IMR-90 (cell line): ENCODE data around the gene FLT1. TPM values are rescaled to one million over a fixed set of nuclear protein-coding genes. Genes with fewer than 3 reads are reported as not detected.

Experiments
- ATAC-seq: fragments of 200-7000 bp; cut with Tn5 transposase; 2 replicates; pipeline ENCODE4 v1.9.1; 2020; ENCODE audit warnings: low read depth, mild to moderate bottlenecking, moderate library complexity
- BruUV-seq: library from RNA; stranded (reverse); fragments of 400-500 nt; replicated peaks from 2 replicates; lab custom pipeline; 2021; lab: Mats Ljungman, UMichigan
- CTCF ChIA-PET: fragments of 300-600 bp; formaldehyde crosslinking; extraction: SDS; loops from one replicate; lab custom pipeline; 2021; ENCODE audit warnings: antibody characterized with exemption; lab: Yijun Ruan, JAX
- POLR2A ChIA-PET: fragments of 300-600 bp; sonication (Branson Sonifier 250); formaldehyde crosslinking; loops from one replicate; lab custom pipeline; 2022; ENCODE audit warnings: antibody characterized with exemption; ENCODE audit not compliant: unreplicated experiment; lab: Charles Lee
- DNase-seq: peaks from one replicate; pipeline ENCODE4 v3.0.0; 2013
- H2AFZ ChIP-seq: replicated peaks from 2 replicates; pipeline ENCODE3; 2013; ENCODE audit warnings: low read length, mild to moderate bottlenecking; ENCODE audit not compliant: poor library complexity
- H2AK5ac ChIP-seq: 2 replicates; pipeline ENCODE4 v1.6.1; 2013; ENCODE audit warnings: low read depth, low read length, inconsistent platforms
- H2AK9ac ChIP-seq: replicated peaks from 2 replicates; pipeline ENCODE3; 2013; ENCODE audit warnings: mild to moderate bottlenecking, low read depth, low read length, moderate library complexity; ENCODE audit not compliant: poor library complexity
- H2BK120ac ChIP-seq: 2 replicates; pipeline ENCODE4 v1.6.1; 2013; ENCODE audit warnings: low read depth, low read length, inconsistent platforms
- H2BK15ac ChIP-seq: 3 replicates; pipeline ENCODE4 v1.6.1; 2013; ENCODE audit warnings: low read depth, low read length, inconsistent platforms
- H2BK20ac ChIP-seq: 2 replicates; pipeline ENCODE4 v1.6.1; 2013; ENCODE audit warnings: low read depth, mild to moderate bottlenecking, inconsistent platforms, low read length, moderate library complexity
- H2BK5ac ChIP-seq: 2 replicates; pipeline ENCODE4 v1.6.1; 2013; ENCODE audit warnings: mild to moderate bottlenecking, low read depth, low read length, inconsistent platforms; ENCODE audit not compliant: poor library complexity, severe bottlenecking
- H3K14ac ChIP-seq: replicated peaks from 2 replicates; pipeline ENCODE4 v1.6.1; 2013; ENCODE audit warnings: low read depth, low read length, inconsistent platforms
- H3K18ac ChIP-seq: 2 replicates; pipeline ENCODE4 v1.6.1; 2013; ENCODE audit warnings: low read depth, low read length, control low read depth
- H3K23ac ChIP-seq: 2 replicates; pipeline ENCODE4 v1.6.1; 2013; ENCODE audit warnings: low read depth, low read length, inconsistent platforms
- H3K27ac ChIP-seq: 2 replicates; pipeline ENCODE4 v1.5.1; 2013; ENCODE audit warnings: mild to moderate bottlenecking, control low read depth, low read length; ENCODE audit not compliant: insufficient read depth
- H3K27me3 ChIP-seq: 2 replicates; pipeline ENCODE4 v1.6.1; 2013; ENCODE audit warnings: low read length; ENCODE audit not compliant: control insufficient read depth, insufficient read depth
- H3K36me3 ChIP-seq: 2 replicates; pipeline ENCODE4 v1.6.1; 2013; ENCODE audit warnings: low read length, mixed read lengths; ENCODE audit not compliant: control insufficient read depth, insufficient read depth
- H3K4ac ChIP-seq: 2 replicates; pipeline ENCODE4 v1.6.1; 2013; ENCODE audit warnings: low read depth, low read length, inconsistent platforms
- H3K4me1 ChIP-seq: 2 replicates; pipeline ENCODE4 v1.6.1; 2013; ENCODE audit warnings: low read length, mixed read lengths; ENCODE audit not compliant: control insufficient read depth, insufficient read depth
- H3K4me2 ChIP-seq: 2 replicates; pipeline ENCODE4 v1.6.1; 2013; ENCODE audit warnings: low read depth, mild to moderate bottlenecking, control low read depth, low read length, moderate library complexity
- H3K4me3 ChIP-seq: 2 replicates; pipeline ENCODE4 v1.5.1; 2013; ENCODE audit warnings: low read depth, mild to moderate bottlenecking, control low read depth, low read length, moderate library complexity; ENCODE audit not compliant: insufficient read depth
- H3K56ac ChIP-seq: 2 replicates; pipeline ENCODE4 v1.6.1; 2013; ENCODE audit warnings: low read length, inconsistent platforms; ENCODE audit not compliant: insufficient read depth; ENCODE audit errors: extremely low read depth
- H3K79me1 ChIP-seq, 2 experiments: 2 replicates each; pipeline ENCODE4 v1.6.1; 2013; ENCODE audit warnings: low read length in 2 of 2, inconsistent platforms in 1 of 2, low read depth in 1 of 2
- H3K9ac ChIP-seq: 2 replicates; pipeline ENCODE4 v1.6.1; 2013; ENCODE audit warnings: low read depth, low read length, control low read depth
- H3K9me1 ChIP-seq: 2 replicates; pipeline ENCODE4 v1.6.1; 2013; ENCODE audit warnings: low read length, inconsistent platforms; ENCODE audit not compliant: insufficient read depth
- H3K9me3 ChIP-seq: 2 replicates; pipeline ENCODE4 v1.6.1; 2013; ENCODE audit warnings: low read length; ENCODE audit not compliant: control insufficient read depth, insufficient read depth
- H4K20me1 ChIP-seq: 2 replicates; pipeline ENCODE4 v1.6.1; 2013; ENCODE audit warnings: low read length, inconsistent platforms; ENCODE audit not compliant: insufficient read depth
- H4K5ac ChIP-seq: 2 replicates; pipeline ENCODE4 v1.6.1; 2013; ENCODE audit warnings: mild to moderate bottlenecking, low read depth, low read length, control low read depth
- H4K8ac ChIP-seq, 2 experiments: 2 replicates each; pipeline ENCODE4 v1.6.1; 2013; ENCODE audit warnings: low read depth in 2 of 2, low read length in 2 of 2, control low read depth in 1 of 2, inconsistent platforms in 1 of 2
- H4K91ac ChIP-seq: 2 replicates; pipeline ENCODE4 v1.6.1; 2013; ENCODE audit warnings: low read depth, low read length, inconsistent platforms; ENCODE audit not compliant: insufficient read depth
- FOS ChIP-seq: fragments of 150-350 bp; IDR thresholded peaks from 2 replicates; pipeline ENCODE4 v1.6.1; 2016; ENCODE audit warnings: low read depth, low read length
- MAFK ChIP-seq: IDR thresholded peaks from 2 replicates; pipeline ENCODE4 v1.6.1; 2012; ENCODE audit warnings: low read depth, low read length, improper control_type of control experiment
- RCOR1 ChIP-seq: IDR thresholded peaks from 2 replicates; pipeline ENCODE4 v1.6.1; 2012; ENCODE audit warnings: mild to moderate bottlenecking, low read length, improper control_type of control experiment; ENCODE audit not compliant: insufficient replicate concordance
- RFX5 ChIP-seq: IDR thresholded peaks from 2 replicates; pipeline ENCODE4 v1.8.0; 2012; ENCODE audit warnings: low read depth, mild to moderate bottlenecking, low read length, moderate library complexity
- WGBS, 2 experiments: methylation state at CpG; one replicate each; pipeline versions ENCODE4 v1.1.5 to v1.1.7; 2013; ENCODE audit warnings: missing lambda C conversion rate in 2 of 2; ENCODE audit not compliant: insufficient read length in 1 of 2; ENCODE audit errors: extremely low coverage in 2 of 2; 5-methylcytosine and 5-hydroxymethylcytosine counted together
- dilution Hi-C: fragments of 300-500 bp; cut with HindIII; formaldehyde crosslinking; loops from one replicate; pipeline ENCODE4 v1.14.3; 2018; ENCODE audit warnings: low sequenced_read_pairs; ENCODE audit not compliant: unreplicated experiment
- in situ Hi-C: fragments of 300-500 bp; cut with MboI; formaldehyde crosslinking; loops from 3 replicates; pipeline ENCODE4 v1.14.3; 2019; ENCODE audit warnings: low sequenced_read_pairs, inconsistent platforms, mixed read lengths
- intact Hi-C: fragments of 100-400 bp; cut with micrococcal nuclease; formaldehyde crosslinking; loops from 2 replicates; pipeline ENCODE4 v1.10.0; 2022
- polyA plus RNA-seq, 3 experiments: library from polyadenylated mRNA; depleted of rRNA; stranded (reverse); fragments of >200 nt; gene quantifications; 2 replicates each; pipeline ENCODE4 v1.2.3, GENCODE V29; 2012; ENCODE audit warnings: low replicate concordance in 1 of 3
- total RNA-seq: library from RNA; depleted of rRNA; stranded (reverse); fragments of >200 nt; gene quantifications from 2 replicates; pipeline ENCODE4 v1.2.3, GENCODE V29; 2012

Gene FLT1
- total and polyA plus RNA-seq, 2 of the 4 experiments (the other 2 are of a cell fraction) = 4.5 to 10.4 TPM

DNA sequence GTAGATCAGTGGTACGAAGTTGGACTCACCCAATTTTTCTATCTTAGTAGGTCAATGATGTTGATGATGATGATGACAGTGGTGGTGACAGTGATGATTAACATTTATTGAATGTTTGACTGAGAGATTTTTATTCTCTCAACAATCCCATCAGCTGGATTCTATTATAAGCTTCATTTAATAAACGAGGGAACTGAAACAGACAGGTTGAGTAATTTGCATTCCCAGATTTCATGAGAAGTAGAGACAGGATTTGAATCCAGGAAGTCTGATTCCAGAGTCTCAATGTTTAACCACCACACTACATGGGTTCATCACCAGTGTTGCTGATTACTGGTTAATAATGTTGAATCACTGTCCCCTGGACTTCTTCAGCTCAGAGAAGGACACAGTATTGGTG is 168.9 kb downstream of the FLT1 start:
- H3K4me1 ChIP-seq = peaks cover 14% of the 10 kb centered on the region
- H2BK20ac ChIP-seq = no peak overlapping the region
- H3K9me1 ChIP-seq = peaks cover 11% of the 10 kb centered on the region
- no peak overlapping the region for H3K27ac ChIP-seq
- no peak overlapping the region for H4K91ac ChIP-seq
- H4K20me1 ChIP-seq = peaks cover under 1% of the 10 kb centered on the region; the same call in 1 of the 2 replicates
- H4K5ac ChIP-seq = no peak overlapping the region
- no peaks in the 10 kb centered on the region for H3K79me1 ChIP-seq
- no peak overlapping the region for H2BK5ac ChIP-seq
- ATAC-seq (no peak), DNase-seq (no peak)
- H2BK15ac ChIP-seq = no peak overlapping the region
- dilution Hi-C loops = no loop called here
- ChIA-PET CTCF (interaction anchor here (0.6 kb wide), 2 partner anchors 204 to 471 kb away, joined by 4 to 8 read pairs; no protein-coding TSS in a partner anchor), POLR2A (no interaction called here)
- no TSS peak for BruUV-seq
- WGBS, 2 experiments = no CpG with 5 or more reads among the region's 2 CpGs
- intact Hi-C loops = no loop called here
- H3K23ac ChIP-seq = no peak overlapping the region
- no peak overlapping the region for H2AFZ ChIP-seq
- H3K9ac ChIP-seq = no peak overlapping the region
- no peak overlapping the region for H3K18ac ChIP-seq
- H3K14ac ChIP-seq = no peak overlapping the region
- no peak overlapping the region for H4K8ac ChIP-seq
- H3K4ac ChIP-seq = no peak overlapping the region
- no peak overlapping the region for H3K56ac ChIP-seq
- no peak overlapping the region for H3K4me3 ChIP-seq
- H2BK120ac ChIP-seq = no peak overlapping the region
- in situ Hi-C loops = loop anchor here (10.0 kb wide), 1 partner anchor 469 kb away; no protein-coding TSS in a partner anchor
- no peak overlapping the region for H3K4me2 ChIP-seq
- H3K36me3 ChIP-seq = no peaks in the 10 kb centered on the region
- no peak overlapping the region for H2AK5ac ChIP-seq
- H3K27me3 ChIP-seq = no peaks in the 10 kb centered on the region
- H3K9me3 ChIP-seq = no peaks in the 10 kb centered on the region
- TF ChIP-seq RFX5 = no peak
- TF ChIP-seq MAFK = no peak
- TF ChIP-seq RCOR1 = no peak
- TF ChIP-seq FOS = no peak
- H2AK9ac ChIP-seq = no peak overlapping the region
